Esophagus muscularis mucosa (tissue), 4 donors: ENCODE results near the gene COL16A1.

ENCODE experiments used
- CTCF ChIP-seq, 3 experiments: fragments of 200-600 bp in 2 of 3; fragments of 450-650 bp in 1 of 3; sonication (generic) in 2 of 3; IDR thresholded peaks; one replicate each; pipeline ENCODE4 v1.5.1; 2017 to 2019; ENCODE audit warnings: antibody characterized with exemption in 3 of 3, mild to moderate bottlenecking in 2 of 3, moderate library complexity in 1 of 3
- EP300 ChIP-seq: sonication (generic); formaldehyde crosslinking; IDR thresholded peaks from one replicate; pipeline ENCODE4 v1.6.1; 2017; ENCODE audit warnings: antibody characterized with exemption
- POLR2A ChIP-seq: fragments of 450-650 bp; IDR thresholded peaks from one replicate; pipeline ENCODE4 v1.6.1; 2017; ENCODE audit warnings: antibody characterized with exemption, moderate library complexity, mild to moderate bottlenecking, low read depth
- POLR2AphosphoS5 ChIP-seq, 2 donors: sonication (generic); formaldehyde crosslinking; IDR thresholded peaks; one replicate each; pipeline ENCODE4 v1.6.1; 2017; ENCODE audit warnings: antibody characterized with exemption in 2 of 2

- no peak for TF ChIP-seq CTCF (IDR thresholded peaks at IDR 0.05)
- no peak for TF ChIP-seq POLR2A
- TF ChIP-seq POLR2AphosphoS5 (IDR thresholded peaks at IDR 0.05), result no peak
- TF ChIP-seq EP300, result no peak
Measured at GRCh38 chr1:31735571-31735970, 31.8 kb upstream of the COL16A1 start.
